Fibroblast of skin of abdomen (primary cell): ENCODE results near the gene KIFBP.

Experiments
- DNase-seq: peaks from one replicate; pipeline ENCODE4 v3.0.0-alpha.2; 2013

KIFBP gene

DNA sequence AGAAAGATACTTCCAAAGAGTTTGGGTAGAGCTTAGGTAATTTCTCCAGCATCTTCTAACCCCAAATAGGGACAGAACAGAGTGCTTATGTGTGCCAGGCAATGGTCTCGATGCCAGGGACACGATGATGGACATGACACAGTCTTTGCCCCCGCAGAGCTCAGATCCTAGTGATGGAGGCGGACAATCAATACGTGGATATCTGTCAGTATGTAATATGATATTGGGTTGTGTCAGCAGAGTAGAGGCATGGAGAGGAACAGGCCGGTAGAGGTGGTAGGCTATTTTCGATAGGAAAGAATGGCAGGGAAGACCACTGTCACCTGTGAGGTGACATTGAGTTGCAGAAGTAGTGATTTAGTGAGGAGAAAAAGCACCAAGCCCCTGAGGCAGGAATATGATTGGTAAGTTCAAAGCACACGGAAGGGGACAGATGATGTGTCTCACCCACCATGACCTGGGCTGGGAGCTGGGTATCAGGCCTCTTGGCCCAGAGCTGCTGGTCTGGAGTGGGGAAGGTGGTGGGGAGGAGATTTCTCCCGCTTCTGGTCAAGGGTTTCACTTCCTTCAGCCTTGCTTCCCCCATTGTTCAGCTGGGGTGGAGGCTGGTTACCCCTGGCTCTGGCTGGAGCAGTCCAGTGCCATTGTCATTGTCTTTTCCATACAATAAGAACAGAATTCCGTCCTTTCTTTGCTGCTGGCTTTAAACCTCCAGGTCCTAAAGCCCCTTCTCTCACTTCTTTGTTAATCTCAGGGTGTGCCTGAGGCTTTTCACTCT lies 63.3 kb downstream of the KIFBP start:
- no peak for DNase-seq

DNA sequence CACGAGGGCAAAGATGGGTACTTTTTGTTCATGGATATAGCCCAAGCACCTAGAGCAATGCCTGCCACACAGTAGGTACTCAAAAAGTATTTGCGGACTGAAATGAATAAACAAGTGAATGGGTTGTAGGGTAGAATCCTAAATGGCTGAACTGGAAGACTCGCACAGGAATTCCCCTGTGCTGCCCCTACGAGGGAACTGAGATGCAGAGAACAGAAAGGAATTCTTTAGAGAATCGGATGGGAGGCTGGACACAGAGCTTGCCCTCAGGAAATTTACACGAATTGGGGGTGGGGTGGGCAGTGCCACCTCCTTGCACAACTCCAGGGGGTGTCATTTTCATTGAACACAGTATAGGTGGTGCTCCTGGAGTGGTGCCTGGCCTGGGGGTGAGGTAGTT lies 64.1 kb downstream of the KIFBP start:
- no peak for DNase-seq

DNA sequence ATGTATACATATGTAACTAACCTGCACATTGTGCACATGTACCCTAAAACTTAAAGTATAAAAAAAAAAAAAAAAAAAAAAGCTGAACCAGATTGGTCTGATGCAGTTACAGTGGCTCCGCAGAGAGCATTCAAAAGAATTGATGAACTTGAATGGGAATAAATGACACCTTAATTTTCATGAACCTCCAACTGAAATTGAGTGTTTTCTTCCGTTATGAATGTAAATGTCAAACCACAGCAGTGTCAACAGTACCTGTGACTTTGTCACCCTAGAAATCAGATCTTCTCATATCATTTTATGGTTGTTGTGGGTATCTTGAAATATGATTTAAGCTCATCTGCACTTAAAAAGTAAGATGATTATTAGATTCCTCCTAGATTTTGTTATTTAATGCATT lies 66.6 kb downstream of the KIFBP start:
- DNase-seq: no peak

DNA sequence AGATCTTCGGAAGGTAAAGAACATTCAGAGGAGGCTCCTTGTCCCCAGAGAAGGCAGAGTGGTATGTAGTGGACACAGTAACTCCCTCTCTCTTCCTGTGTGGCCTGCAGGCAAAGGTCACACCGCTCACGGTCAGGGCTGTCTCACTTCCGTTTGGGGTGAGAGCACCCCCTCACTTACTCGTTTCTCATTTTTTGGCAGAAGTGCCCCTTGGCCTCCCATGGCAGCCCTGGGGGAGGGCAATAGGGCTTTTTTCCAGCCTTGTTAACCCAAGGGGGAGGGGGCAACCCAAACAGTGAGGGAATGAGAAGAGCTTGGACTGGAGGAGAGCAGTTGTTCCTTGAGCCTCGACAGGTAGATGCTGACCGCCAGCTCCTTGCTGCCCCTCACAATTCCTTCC lies 67.5 kb downstream of the KIFBP start:
- DNase-seq: no peak

DNA sequence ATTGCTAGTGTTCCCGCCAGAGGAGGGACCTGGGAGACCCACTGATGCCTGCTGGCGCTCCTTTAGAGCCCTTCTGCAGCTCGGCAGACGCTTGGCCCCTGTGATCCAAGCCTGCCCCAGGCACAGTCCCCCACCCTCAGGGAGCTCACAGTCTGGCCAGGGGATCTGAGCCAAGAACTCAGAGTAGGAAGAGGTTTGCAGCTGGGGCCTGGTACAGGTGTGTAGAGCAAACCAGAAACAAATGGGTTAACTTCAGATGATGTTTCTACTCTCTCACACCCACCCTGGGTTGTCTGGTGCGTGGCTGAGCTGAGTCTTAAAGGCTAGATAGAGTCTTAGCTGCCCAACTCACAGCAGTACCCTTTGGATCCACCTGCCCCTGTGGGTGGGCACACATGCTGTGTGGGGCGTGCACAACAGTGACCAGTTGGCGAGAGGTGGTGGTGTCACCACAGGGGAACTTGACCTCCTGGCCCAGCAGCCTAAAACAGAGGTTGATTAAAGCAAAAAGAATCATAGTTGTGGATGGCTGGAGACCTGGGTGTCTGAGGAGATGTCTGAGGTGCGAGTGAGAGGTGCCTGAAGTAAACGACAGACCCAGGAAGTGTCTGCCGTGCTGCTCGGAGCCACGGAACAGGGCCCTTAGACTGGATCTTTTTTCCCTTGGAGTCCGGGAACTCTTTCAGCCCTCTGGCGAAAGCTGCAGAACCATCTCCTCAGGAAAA lies 68.1 kb downstream of the KIFBP start:
- DNase-seq: no peak

DNA sequence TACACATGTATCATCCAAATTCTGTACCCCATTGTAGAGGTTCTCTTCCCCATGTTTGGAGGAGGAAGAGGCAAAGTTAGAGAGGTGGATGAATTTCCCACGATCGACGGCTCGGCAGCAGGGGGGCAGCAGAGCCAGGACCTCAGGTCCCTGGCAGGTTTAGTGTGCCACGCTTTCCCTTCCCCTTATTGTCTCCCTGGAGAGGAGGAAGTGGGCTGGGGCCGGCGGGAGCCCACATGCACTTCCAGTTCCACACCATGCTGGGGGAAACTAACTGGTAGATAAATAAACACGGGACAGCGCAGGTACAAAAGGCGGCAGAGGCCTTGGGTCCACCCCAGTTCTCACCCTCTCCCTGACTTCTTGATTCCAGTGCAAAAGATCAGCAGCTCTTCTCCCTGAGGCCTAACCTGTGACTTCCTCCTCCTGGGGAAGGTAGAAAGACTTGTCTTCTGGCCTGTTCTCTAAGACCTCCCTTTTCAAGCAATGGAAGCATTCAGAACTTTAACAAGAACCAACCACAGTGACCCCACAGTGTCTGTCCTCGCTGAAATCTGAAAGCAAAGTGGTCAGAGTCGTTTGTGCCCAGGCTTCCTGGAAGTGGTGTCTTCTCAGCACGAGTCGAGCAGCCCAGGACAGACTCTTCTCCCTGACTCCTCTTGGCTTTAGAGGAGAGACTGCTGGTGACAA lies 68.8 kb downstream of the KIFBP start:
- DNase-seq: no peak

DNA sequence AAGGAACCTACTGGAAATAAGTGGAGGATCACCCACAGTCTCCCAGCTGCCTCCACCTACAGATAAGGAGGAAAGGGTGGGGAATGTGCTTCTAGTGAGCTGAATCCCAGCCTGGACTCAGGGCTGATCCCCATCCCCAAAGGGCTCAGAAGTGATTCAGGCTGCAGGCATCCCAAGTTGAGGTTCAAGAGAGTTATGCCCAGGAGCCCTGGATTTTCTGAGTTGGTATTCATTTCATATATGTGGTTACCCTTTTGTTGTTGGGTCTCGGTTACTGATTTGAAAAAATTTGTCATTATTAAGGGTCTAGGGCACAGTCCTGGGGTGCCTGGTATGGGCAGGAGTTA lies 69.3 kb downstream of the KIFBP start:
- peak; percentile 69 for DNase-seq

DNA sequence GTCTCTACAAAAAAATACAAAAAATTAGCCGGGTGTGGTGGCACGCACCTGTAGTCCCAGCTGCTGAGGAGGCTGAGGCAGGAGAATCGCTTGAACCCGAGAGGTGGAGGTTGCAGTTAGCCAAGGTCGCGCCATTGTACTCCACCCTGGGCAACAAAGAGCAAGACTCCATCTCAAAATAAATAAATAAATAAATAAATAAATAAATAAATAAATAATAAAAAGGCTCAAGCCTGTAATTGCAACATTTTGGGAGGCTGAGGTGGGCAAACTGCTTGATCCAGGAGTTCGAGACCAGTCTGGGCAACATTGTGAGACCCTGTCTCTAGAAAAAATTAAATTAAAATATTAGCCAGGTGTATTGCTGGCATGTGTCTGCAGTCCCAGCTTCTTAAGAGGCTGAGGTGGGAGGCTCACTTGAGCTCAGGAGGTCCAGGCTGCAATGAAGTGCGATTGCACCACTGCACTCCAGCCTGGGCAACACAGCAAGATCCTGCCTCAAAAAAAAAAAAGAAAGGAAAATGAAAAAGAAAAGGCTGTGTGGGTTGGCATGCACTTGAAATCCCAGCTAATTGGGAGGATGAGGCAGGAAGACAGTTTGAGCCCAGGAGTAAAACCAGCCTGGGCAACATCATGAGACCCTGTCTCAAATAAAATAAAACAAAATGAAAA lies 71.7 kb downstream of the KIFBP start:
- DNase-seq: no peak

DNA sequence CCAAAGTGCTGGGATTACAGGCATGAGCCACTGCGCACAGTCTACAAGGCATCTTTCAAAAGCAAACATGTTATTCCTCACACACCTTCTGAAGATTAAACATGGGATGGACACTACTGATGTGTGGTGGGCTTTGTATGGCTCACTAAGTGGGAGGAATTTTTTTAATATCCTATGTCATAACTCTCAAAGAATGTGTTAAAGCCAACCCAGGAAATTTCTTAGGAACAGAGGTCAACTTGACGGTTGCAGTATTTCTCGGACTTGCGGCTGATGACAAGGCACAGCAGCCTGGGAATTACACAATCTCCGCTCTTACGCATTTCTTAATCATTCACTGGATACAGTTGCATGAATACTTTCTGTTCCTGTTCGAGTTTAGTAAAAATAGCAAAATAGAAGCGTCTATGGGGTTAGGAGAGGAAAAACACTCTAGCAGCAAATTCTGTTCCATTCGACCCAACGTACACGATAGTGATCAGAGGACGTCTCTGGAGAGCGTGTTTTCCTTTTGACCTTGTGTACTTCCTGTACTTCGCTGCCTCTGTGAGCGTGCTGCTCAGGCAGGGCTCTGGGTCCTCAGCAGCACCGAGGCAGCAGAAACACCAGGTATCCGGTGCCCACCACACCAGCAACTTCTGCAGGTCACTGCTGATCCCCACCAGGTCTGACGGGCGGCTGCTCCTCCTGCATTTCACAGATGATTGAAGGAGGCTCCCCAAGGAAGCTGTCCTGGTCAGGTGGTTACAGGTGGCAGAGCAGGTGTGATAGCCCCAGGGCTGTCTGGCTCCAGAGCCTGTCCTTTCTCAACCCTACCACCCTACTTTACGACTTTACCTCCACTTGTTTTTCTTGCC lies 72.9 kb downstream of the KIFBP start:
- DNase-seq: peak; percentile 96

DNA sequence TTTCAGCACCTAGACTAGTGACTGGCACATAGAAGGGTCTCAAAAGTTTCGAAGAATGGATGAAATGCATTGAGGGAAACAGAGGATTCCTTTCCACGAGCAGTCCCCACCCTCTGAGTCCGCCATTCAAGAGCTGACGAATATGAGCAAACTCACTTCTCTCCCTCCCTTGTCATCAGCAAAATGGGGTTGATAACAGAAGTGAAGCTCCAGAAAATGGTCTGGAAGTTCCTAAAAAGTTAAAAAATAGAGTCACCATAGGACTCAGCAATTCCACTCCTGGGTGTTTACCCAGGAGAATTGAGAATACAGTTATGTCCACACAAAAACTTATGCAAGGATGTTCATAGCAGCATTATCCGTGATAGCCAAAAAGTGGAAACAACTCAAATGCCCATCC lies 74.3 kb downstream of the KIFBP start:
- no peak for DNase-seq

DNA sequence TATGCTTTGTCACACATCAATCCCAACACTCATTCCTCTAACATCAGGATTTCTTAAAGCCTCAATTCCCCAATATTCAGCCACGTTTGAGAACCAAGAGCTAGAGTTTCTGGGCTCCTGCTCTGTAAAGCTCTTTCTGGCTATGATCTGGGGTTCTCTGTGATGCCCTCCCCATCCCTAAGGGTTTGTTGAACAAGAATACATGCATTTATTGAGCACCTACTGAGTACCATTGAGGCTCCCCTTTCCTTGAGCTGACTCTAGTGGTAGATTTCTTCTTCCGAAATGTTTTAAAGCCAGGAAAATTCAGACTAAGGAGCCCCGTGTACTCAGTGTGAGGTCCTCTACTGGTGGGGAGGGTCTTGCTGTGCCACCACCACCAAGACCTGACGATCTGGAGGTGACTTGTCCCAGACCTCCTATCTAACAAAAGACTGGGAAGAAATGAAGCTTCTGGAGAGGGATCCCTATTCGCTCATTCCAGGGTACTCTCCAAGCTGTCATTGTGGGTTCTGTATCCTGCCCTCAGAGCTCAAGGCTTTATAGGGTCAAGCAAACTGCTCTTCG lies 76.2 kb downstream of the KIFBP start:
- no peak for DNase-seq

DNA sequence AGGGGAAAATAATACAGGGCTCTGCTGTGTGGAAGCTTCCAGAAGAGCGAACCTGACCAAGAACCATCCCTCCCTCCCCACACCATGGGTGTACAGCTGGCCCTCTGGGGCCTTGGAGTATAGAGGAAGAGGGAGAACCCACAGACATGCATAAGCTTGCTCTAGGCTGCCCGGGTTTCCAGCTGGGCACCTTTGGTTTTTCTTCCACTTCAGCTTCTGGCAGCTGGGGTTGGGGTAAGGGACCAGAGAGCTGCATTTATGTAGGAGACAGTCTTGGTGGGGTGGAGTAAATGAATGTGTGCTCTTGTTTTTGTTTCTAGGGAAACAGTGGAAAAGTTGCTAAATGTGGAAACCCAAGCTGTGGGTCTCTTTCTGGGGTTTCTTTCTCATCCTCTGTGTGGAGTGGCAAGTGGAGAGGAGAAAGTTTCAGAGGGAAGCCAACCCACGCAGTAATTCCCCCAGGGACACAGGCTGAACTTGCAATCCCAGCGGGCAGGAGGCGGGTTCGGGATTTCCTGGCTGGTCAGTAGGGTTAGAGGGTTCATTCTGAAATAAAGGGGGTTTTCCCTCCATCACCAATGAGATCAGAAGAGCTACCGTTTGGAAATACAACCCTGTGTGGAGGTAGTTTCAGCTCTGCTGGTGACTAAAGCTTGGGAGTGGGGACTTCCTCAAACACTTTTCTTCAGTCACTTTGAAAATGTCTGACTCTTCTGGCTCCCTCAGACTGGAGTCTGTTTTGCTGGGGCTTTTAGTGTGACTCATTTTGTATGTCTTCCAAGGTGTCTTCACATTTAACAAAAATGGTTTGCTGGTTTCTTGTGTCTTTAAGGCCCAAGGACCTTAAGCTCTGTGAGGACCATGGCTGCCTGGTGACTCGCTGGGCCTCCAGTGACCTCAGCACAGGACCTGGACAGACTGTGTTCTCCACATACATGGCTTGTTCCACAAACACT lies 77.1 kb downstream of the KIFBP start:
- peak; percentile 53 for DNase-seq
